Gastrocnemius medialis (tissue), 4 donors: ENCODE measurements around the gene FASN.

Source experiments
- POLR2A ChIP-seq, 2 donors: fragments of 450-650 bp; IDR thresholded peaks; one replicate each; pipeline ENCODE4 v1.6.1; 2017; ENCODE audit warnings: antibody characterized with exemption in 2 of 2, mild to moderate bottlenecking in 2 of 2, moderate library complexity in 2 of 2
- TF ChIP-seq, protein P1 (sequence below), 5 experiments: fragments of 450-650 bp in 3 of 5; fragments of 200-600 bp in 2 of 5; sonication (generic) in 2 of 5; IDR thresholded peaks in 4 of 5; conservative IDR thresholded peaks in 1 of 5; 1 replicate in 4 of 5; 2 replicates in 1 of 5; pipeline ENCODE4 v1.5.1; 2016 to 2019; ENCODE audit warnings: antibody characterized with exemption in 5 of 5, mild to moderate bottlenecking in 3 of 5, moderate library complexity in 3 of 5

DNA sequence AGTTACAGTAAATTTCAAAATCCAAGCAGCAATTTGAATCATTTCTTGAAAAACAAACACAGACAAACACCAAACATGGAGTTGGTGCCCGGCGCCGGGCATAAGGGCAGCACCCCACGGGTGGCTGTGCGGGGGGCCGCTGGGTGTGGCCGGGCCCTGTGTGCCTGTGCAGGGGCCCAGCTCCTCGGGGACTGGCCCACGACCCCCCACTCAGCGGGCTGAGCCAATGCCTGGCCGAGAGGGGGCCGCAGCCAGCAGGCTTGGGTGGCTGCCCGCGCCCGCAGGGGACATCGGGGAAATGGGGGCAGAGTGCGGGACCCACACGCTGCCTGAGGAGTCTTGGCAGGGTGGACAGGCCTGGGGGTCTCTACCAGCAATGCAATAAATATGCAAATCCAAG lies 19.6 kb downstream of the FASN start:
- TF ChIP-seq POLR2A (IDR thresholded peaks at IDR 0.05), result no peak
- TF ChIP-seq, protein P1, sequence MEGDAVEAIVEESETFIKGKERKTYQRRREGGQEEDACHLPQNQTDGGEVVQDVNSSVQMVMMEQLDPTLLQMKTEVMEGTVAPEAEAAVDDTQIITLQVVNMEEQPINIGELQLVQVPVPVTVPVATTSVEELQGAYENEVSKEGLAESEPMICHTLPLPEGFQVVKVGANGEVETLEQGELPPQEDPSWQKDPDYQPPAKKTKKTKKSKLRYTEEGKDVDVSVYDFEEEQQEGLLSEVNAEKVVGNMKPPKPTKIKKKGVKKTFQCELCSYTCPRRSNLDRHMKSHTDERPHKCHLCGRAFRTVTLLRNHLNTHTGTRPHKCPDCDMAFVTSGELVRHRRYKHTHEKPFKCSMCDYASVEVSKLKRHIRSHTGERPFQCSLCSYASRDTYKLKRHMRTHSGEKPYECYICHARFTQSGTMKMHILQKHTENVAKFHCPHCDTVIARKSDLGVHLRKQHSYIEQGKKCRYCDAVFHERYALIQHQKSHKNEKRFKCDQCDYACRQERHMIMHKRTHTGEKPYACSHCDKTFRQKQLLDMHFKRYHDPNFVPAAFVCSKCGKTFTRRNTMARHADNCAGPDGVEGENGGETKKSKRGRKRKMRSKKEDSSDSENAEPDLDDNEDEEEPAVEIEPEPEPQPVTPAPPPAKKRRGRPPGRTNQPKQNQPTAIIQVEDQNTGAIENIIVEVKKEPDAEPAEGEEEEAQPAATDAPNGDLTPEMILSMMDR (IDR thresholded peaks at IDR 0.05 in 4 of 5, conservative IDR thresholded peaks at IDR 0.05 in 1 of 5), result no peak
